K562 (cell line): ENCODE measurements around the gene SMIM30. TPM values are rescaled to one million over a fixed set of nuclear protein-coding genes. Genes with fewer than 3 reads are reported as not detected.

Source experiments
- ZBTB40 ChIP-seq, 2 experiments: fragments of 450-650 bp in 1 of 2; sonication (generic) in 1 of 2; formaldehyde crosslinking in 1 of 2; IDR thresholded peaks; 2 replicates each; pipeline versions ENCODE4 v1.7.1 to v1.9.0; 2016 to 2022; ENCODE audit warnings: inconsistent platforms in 1 of 2, mild to moderate bottlenecking in 1 of 2, missing genetic modification reagents in 1 of 2
- polyA plus RNA-seq, 8 experiments: library from polyadenylated mRNA; depleted of rRNA in 4 of 8; stranded (reverse) in 5 of 8; unstranded in 3 of 8; fragments of >200 nt; fragmentation: Nextera tagmentation in 2 of 8; fragmentation: Illumina TruSeq in 1 of 8; extraction: Ambion mirVana in 2 of 8; extraction: Trizol in 1 of 8; gene quantifications; 2 replicates each; pipeline versions ENCODE4 v1.2.1 to v1.2.3, GENCODE V29; 2011 to 2014; ENCODE audit warnings: inconsistent platforms in 1 of 8, missing spikeins in 1 of 8
- total RNA-seq, 7 experiments: library from RNA; depleted of rRNA in 6 of 7; stranded (reverse); fragments of >200 nt in 6 of 7; fragmentation: Illumina TruSeq in 2 of 7; extraction: Trizol in 2 of 7; gene quantifications; 2 replicates each; pipeline versions ENCODE4 v1.2.1 to v1.2.3, GENCODE V29; 2011 to 2021; ENCODE audit warnings: low replicate concordance in 1 of 7
- TF ChIP-seq, protein P1 (sequence below): sonication (generic); formaldehyde crosslinking; IDR thresholded peaks from 2 replicates; pipeline ENCODE4 v1.8.0; 2022; ENCODE audit warnings: missing genetic modification reagents, mild to moderate bottlenecking, moderate library complexity, borderline replicate concordance

The SMIM30 gene
- total and polyA plus RNA-seq, 9 of the 15 experiments (the other 6 are each of a cell fraction or from before 2014, with no cell fraction given): 161 to 891 (median 316) TPM

GRCh38 chr7:113141803-113142202 is 23.4 kb upstream of the SMIM30 start (continued):
- TF ChIP-seq ZBTB40 (IDR thresholded peaks at IDR 0.05) (0 out of 2 replicates have a peak, but pooled peaks have one; percentile 10), ZBTB40 (CRISPR knock-in tag; IDR thresholded peaks at IDR 0.05) (no peak)
- TF ChIP-seq, protein P1, sequence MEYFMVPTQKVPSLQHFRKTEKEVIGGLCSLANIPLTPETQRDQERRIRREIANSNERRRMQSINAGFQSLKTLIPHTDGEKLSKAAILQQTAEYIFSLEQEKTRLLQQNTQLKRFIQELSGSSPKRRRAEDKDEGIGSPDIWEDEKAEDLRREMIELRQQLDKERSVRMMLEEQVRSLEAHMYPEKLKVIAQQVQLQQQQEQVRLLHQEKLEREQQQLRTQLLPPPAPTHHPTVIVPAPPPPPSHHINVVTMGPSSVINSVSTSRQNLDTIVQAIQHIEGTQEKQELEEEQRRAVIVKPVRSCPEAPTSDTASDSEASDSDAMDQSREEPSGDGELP (CRISPR knock-in tag): no peak
